GM19395 (cell line): ENCODE measurements around the gene IFI27L2.

ENCODE experiments used
- ATAC-seq: cut with Tn5 transposase; IDR thresholded peaks from one replicate; pipeline ENCODE4 v1.9.1; 2021; ENCODE audit warnings: mild to moderate bottlenecking, moderate library complexity; ENCODE audit not compliant: unreplicated experiment

The IFI27L2 gene

GRCh38 chr14:94124582-94125377, 4.6 kb downstream of the IFI27L2 start:
- ATAC-seq: no peak

GRCh38 chr14:94123868-94124267, 5.5 kb downstream of the IFI27L2 start:
- no peak for ATAC-seq

GRCh38 chr14:94123296-94123695, 6.1 kb downstream of the IFI27L2 start:
- ATAC-seq: no peak

GRCh38 chr14:94122438-94122837, 7.0 kb downstream of the IFI27L2 start:
- ATAC-seq: no peak

GRCh38 chr14:94121485-94121884, 7.9 kb downstream of the IFI27L2 start:
- no peak for ATAC-seq

- ATAC-seq: no peak
Observed at GRCh38 chr14:94120667-94121340, 8.6 kb downstream of the IFI27L2 start.

GRCh38 chr14:94119071-94119470, 10.3 kb downstream of the IFI27L2 start:
- no peak for ATAC-seq

- no peak for ATAC-seq
Observed at GRCh38 chr14:94117856-94118255, 11.5 kb downstream of the IFI27L2 start.

GRCh38 chr14:94116701-94117100, 12.7 kb downstream of the IFI27L2 start:
- ATAC-seq: no peak

- no peak for ATAC-seq
Observed at GRCh38 chr14:94115631-94116030, 13.8 kb downstream of the IFI27L2 start.

- ATAC-seq: no peak
Observed at GRCh38 chr14:94115058-94115591, 14.3 kb downstream of the IFI27L2 start.

GRCh38 chr14:94114589-94115057, 14.8 kb downstream of the IFI27L2 start:
- ATAC-seq: no peak

GRCh38 chr14:94113908-94114588, 15.4 kb downstream of the IFI27L2 start:
- no peak for ATAC-seq

GRCh38 chr14:94113490-94113889, 15.9 kb downstream of the IFI27L2 start:
- no peak for ATAC-seq

GRCh38 chr14:94113073-94113472, 16.3 kb downstream of the IFI27L2 start:
- no peak for ATAC-seq

GRCh38 chr14:94112513-94113063, 16.8 kb downstream of the IFI27L2 start:
- ATAC-seq: no peak

GRCh38 chr14:94111276-94112095, 17.9 kb downstream of the IFI27L2 start:
- ATAC-seq: no peak

- ATAC-seq: no peak
Observed at GRCh38 chr14:94110552-94111181, 18.7 kb downstream of the IFI27L2 start, which contains the start of gene IFI27. IFI27 (plus strand) TSS chr14:94110736.

GRCh38 chr14:94109915-94110250, 19.5 kb downstream of the IFI27L2 start:
- no peak for ATAC-seq

GRCh38 chr14:94104731-94105130, 24.7 kb downstream of the IFI27L2 start:
- ATAC-seq: no peak
